HT1080 (cell line): ENCODE results near the gene VPS16. TPM values are rescaled to one million over a fixed set of nuclear protein-coding genes. Genes with fewer than 3 reads are reported as not detected.
A peak's percentile ranks its signal among the peaks of the same experiment; 100 is the strongest.

Experiments
- DNase-seq: peaks from one replicate; pipeline ENCODE4 v3.0.0-alpha.2; 2015; ENCODE audit warnings: low read depth
- polyA plus RNA-seq, 2 experiments: library from polyadenylated mRNA; depleted of rRNA; stranded (reverse); fragments of >200 nt; gene quantifications; 2 replicates each; pipeline ENCODE4 v1.2.3, GENCODE V29; 2015
- total RNA-seq: library from RNA; depleted of rRNA; stranded (reverse); fragments of >200 nt; shearing (Covaris generic); gene quantifications from 2 replicates; pipeline ENCODE4 v1.2.3, GENCODE V29; 2014; rRNA removed

VPS16 gene
- total RNA-seq = 32.6 TPM in 2 replicates
- polyA plus RNA-seq (2015; cell fraction: cytosol; rRNA removed) = 21.0 and 22.5 TPM in 2 replicates
- 99.9 and 105 TPM in 2 replicates for polyA plus RNA-seq (2015; cell fraction: nucleus; rRNA removed)

DNA sequence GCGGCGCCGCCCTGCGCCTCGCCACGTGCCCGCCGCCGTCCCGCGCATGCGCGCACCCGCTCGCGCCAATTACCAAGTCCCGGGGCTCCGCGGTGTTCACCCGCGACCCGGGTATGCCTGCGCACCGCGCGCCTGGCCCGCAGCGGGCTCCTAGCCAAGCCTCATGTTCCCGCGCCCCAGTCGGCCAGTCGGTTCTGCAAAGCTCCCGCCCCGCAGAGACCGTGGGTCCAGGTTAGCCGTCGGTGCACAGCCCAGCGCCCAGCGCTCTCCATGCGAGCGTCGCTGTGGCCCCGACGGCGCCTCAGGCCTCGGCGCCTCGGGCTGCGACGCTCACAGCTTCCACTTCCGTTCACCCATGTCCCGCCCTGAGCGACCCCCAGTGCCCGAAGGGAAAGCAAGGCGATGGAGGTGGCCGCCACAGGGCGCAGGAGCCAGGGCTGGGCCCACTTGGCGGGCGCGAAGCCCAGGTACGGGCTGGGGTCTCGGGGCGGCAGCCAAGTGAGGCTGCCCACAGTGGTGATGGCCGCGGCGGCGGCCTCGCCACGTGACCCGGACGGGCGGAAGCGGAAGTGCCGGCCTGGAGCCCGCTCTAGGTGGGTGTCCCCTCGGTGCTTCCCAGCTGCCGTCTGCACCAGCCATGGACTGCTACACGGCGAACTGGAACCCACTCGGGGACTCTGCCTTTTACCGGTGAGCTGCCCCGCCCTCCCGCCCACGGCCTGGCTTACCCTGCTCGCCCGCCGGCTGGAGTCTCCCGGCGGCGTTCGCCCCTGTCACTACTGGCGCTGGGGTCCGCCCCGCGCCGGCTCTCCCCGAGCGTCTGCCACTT is at the start of gene VPS16, which contains the start of gene PCED1A:
Gene VPS16, plus strand, starts transcription at position 608 of the 829 bp plus-strand sequence. Its CDS starts 30 bp downstream, at position 638.
Gene PCED1A, minus strand, starts transcription at position 518 of the 829 bp plus-strand sequence. CDS start 743 bp downstream, outside the sequence.
- peak; percentile 81 for DNase-seq

DNA sequence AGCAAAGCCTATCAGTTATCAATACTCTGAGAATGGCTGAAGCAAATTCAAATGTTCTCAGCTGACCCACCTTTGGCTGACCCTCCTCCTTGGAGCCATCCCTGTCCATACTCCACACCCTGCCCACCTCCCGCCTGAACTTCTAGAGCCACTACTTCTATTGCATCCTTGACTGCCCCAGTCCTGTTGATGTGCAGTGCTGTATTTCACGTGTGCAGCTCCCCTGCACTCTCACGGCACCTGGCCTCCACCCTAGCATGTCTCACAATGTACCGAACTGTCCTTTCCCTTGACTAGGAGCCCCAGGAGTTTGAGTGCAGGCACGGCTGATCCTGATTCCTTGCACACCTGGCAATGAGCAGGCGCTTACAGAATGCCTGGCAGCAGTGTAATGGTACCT is 47.1 kb upstream of the VPS16 start:
- no peak for DNase-seq

DNA sequence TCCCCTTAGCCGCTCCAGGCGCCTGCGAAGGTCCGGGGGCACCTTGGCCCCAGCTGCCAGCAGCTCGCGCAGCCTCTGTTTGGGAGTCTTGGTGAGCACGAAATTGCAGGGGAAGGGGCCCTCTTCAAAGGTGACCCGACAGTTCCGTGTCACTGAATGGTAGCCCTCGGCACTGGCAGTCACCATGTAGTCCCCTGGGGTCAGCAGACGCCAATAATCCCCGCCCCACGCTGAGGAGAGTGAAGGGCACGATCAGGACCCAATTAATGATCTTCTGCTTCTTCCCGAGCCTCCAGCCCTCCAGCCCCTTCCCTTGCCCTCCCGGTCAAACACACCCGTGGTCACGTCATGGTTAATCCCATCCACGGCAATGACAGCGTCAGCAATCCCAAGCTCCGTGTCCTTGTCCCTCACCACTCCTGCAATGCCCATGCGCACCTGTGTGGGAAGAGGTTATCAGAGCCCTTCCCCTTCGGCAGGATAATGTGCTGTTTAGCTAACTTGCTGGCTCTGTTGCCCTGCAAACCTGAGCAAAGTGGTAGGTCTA is 46.3 kb upstream of the VPS16 start:
- no peak for DNase-seq

DNA sequence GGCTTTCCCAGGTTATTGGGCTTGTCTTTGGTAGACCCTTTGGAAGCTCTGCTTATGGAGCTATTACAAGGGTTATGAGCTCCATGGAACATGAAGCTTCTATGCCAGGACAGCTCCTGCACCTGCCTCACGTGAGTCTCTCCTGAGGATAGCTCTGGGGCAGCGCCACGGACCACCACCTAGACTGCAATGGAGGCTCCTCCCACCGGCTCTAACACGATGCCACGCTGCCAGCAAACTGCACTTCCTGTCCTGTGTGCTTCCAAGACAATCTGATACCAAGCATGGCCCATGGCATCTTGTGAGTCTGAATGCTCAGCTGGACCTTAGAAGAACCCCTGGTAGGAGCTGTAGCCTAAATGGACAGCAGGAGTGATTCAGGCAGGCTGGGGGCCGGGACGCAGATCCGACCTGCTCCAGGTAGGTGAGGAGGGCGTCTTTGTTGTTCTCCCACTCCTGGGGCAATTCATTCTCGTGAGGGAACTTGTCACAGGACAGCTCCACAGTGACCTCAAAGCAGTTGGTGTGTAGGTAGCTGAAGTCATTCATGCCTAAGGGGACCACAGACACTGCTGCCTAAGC is 45.6 kb upstream of the VPS16 start:
- no peak for DNase-seq

DNA sequence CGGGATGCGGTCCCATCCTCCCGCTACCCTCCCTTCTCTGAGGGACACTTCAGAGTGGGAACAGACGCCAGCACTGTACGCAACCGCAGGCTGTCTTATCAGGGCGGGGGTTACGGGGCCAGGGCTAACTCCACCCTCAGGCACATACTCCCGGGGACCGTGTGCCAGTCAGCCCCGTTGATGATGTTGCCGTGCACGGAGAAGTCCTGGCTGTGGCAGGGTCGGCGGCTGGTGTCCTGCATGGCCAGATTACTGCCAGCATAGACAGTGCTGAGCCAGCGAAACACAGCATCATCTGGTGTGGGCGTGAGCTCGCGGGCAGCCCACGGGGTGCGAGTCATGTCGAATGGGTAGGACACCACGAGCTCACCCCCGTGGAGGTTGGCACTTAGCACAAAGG is 45.1 kb upstream of the VPS16 start:
- no peak for DNase-seq

DNA sequence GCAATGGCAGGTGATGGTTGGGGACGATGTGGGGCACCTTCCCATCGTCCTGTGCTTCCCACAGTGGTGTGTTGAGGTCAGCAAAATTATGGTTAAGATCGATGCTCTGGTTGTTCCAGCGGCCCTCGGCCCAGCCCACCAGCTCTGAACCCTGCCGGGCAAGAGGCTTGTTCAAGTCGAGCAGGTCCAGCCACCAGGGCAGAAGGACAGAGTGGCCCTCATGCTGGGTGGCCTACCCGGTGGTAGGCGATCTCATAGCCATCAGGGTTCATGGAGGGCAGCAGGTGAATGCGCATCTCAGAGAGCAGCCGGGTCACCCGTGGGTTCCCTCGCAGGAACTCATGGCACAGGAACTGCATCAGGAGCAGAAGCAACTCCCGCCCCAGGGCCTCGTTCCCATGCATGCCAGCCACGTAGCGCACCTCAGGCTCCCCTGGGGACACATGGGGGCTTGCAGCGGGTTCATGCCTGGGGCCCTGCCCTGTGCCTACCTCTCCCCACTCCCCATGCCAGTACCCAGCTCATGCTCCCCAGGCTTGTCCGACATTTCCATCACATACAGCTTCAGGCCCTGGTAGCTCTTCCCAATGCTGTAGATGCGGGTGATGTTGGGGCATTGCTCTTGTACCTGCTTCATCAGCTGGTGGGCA is 44.4 kb upstream of the VPS16 start:
- DNase-seq = no peak

DNA sequence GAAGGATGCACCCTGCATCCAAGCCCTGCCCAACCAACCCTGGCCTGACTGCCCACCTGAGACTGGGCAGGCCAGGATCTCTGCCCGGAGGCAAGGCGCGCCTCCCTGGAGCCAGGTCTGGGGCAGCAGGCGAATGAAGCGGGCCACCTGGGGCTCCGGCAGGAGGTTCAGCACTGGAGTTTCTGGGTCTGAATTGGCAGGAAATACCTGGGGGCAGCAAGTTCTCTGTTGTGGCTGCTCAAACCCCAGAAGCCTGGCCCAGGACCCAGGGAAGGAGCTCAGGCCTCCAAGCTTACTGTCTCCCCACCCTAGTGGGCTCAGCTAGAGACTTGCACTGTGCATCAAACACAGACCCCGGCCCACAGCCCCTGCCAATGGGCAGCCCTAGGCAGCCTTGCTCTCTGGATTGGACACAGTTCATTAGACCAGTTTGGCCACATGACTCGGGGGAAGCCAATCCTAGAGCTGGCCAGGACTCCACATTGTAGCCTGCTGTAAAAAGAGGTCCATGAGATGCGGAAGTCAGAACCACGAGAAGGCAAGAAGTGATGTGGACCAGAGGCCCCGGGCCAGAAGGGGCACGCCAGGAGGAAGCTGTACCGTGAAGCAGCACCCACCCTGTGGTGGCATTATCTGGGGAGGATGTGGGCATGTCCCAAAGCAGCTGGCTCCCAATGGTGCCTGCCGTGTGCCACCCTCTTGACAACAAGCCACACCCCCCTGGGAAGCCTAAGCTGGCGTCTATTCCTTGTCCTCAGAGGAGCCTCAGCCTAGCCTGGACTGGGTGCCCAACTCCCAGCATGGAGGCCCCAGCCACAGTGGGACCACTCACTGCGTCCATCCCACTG is 43.2 kb upstream of the VPS16 start:
- no peak for DNase-seq

DNA sequence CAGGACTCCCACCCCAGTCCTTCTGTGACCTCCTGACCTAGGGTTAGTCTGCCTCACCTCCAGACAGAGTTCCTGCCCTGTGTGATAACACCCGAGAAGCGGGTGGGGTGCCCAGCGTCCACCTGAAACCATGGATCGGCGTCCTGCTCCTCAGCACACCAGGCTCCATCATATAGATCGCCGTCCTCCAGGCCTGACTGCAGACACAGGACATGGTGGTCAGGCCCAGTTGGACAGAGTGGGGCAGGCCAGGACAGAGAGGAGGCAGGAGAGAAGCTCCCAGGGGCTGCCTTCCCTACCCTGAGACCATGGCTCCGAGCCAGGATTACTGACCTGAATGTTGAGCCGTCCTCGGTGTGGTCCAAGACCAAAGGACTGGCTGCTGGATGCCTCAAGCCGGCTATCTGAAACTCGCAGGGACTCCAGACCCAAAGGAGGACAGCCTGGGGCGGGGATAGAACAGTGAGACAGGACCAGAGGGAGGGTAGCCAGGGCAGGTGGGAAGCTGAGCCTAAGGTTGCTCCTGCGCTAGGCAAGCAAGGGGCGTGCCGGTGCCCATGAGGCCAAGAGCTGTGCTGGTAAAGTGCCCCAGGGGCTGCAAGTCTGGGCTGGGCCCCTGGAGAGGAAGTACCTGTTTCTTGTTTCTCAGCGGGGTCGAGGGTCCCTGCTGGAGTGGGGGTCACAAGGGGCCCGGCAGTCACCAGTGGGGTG is 42.3 kb upstream of the VPS16 start:
- DNase-seq = no peak

DNA sequence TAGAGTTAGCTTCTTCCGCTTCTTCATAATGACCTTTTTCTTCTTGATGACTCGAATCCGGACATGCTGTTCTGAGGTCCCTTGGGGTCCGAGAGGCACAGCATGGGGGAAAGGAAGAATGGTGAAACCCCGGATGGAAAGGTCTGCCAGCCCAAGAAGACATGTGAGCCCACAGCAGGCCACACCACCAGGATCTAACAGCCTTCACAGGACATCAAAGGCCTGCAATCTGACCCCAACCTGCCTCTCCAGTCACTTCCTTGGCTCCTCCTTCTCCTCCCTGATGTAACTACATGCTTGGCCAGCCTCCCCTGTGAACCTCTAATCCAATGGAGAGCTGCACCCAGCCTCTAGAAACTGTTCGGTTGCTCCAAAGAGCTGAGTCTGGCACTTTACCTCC is 41.7 kb upstream of the VPS16 start:
- DNase-seq = peak; percentile 14

DNA sequence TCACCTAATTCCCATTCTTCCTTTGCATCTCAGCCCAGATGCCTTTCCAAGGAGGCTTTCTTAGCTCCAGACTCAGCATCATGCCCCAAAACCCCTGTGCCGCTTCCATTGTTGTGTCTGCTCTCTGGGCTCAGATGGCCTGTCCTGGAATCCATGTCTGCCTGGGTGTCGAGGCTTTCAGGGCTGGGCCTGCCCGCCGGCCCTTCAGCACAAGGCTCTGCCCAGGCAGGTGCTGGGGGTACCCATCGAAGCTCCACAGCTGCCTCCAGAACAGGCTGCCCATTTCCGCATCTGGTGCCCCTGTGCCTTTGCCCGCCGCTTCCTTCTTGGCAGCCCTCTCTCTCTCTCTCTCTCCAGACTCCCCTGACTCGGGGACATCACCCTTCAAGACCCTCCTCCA is 41.3 kb upstream of the VPS16 start:
- no peak for DNase-seq

DNA sequence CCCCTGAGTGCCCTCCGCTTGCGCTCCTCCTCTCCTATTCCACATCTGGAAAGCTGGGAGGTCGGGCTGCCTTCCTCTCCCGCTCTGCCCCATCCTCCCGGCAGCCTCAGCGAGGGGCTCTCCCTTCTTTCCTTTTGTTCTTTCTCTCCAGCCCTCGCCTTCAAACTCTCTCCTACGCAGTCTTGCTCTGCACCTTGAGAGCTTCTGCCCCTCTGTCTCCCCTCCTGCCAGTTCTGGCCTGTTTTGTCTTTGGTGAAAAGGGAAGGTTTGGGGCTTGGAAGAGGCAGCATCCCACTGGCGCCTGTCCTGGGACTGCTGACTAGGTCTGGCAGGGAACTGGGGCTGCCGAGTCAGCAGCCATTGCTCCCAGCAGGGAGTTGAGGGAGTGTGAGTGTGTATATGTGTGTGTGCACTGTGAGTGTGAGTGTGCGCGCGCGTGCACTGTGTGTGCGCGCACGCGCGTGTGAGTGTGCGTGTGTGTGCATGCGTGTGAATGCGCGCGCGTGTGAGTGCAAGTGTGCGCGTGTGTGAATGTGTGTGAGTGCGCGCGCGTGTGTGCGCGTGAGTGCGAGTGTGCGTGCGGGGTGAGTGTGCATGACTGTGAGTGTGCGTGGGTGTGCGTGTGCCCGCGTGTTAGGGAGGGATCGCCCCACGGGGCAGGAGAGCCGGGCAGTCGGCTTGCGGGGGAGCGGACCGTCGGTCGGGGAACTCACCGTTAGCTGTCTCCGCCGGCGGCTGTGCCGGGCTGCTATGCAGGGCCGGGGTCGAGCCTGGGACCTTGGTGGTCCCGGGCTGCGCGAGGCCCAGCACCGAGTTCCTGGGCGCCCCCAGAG is 40.6 kb upstream of the VPS16 start:
- no peak for DNase-seq

DNA sequence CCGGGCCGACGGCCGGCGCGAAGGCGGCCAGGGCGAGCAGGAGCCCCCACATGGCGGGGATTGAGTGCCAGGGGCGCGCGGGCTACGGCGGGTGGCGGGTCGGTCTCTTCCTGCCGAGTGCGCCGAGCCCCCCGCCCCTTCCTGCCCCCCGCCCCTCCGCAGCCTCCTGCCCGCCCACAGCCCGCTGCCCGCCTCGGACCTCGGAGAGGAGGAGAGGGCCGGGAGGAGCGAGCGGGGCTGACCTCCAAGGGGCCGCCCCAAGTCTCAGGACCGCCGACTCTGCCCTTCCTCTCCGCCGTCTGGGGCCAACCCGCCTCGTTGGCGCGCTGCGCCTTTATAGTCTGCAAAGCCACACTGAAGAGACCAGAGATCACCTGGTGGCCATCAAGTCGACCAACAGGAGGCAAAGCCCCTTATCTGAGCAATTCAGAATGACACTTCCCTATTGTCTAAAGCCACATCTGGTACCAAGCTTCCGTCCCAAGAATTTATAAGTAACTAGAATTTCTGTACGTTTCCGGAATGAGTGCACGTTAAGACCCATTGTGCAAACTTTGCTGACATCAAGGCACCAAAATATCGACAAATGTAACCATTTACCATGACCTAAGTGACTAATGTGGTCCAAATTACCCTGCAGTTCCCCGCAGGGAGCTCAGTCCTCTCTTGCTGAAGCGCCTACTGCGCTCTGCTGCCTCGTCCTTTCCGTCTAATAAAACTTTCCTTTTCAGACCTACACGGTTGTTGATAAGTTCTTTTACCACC is 39.8 kb upstream of the VPS16 start, which contains the start of gene CPXM1:
Gene CPXM1, minus strand, starts transcription at position 107 of the 765 bp plus-strand sequence. Its CDS starts 55 bp downstream, at position 52.
- no peak for DNase-seq

DNA sequence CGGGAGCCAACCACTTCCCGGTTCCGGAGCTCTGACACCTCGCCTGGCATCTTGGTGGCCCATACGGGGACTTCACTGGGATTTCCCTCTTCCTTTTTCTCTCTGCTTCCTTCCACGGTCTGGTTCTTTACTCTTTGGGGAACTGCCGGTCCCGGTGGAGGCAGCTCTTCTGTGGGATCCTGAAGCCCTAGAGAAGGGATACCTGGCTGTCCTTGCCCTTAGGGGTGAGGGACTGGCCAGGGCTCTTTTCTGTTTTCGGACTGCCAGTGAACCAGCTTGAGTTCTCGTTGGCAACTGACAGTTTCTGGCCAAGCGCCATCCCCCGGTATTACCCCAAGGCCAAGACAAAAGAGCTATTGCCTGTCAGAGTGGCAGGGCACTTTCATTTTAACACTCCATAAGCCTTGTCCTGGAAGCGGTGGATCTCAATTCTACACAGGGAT is 39.2 kb upstream of the VPS16 start:
- DNase-seq = no peak

DNA sequence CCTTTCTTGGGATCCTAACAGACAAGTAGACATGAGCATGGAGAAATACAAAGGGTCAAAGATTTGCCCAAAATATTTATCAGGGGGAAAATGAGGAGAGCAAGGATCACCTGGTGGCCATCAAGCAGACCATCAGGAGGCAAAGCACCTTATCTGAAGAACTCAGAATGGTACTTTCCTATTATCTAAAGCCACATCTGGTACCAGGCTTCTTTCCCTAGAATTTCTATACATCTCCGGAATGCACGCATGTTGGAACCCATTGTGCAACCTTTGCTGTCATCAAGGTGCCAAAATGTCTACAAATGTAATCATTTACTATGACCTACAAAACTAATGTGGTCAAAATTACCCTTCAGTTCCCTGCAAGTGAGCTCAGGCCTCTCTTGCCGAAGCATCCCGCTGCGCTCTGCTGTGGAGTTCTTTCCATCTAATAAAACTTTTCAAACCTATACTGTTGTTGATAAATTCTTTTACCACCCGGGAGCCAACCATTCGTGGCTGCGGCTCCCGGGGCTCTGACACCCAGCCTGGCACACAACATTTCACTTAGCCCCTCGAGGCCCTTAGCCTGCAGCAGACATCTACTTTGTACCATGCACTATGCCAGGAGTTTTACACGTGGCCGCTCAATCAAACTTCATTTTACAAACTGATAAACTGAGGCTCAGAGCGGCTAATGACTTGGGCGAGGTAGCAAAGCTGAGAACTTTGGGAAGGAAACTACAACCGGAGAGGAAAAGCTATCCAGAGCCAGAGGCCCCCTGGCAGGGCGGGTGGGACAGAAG is 36.3 kb upstream of the VPS16 start:
- no peak for DNase-seq

DNA sequence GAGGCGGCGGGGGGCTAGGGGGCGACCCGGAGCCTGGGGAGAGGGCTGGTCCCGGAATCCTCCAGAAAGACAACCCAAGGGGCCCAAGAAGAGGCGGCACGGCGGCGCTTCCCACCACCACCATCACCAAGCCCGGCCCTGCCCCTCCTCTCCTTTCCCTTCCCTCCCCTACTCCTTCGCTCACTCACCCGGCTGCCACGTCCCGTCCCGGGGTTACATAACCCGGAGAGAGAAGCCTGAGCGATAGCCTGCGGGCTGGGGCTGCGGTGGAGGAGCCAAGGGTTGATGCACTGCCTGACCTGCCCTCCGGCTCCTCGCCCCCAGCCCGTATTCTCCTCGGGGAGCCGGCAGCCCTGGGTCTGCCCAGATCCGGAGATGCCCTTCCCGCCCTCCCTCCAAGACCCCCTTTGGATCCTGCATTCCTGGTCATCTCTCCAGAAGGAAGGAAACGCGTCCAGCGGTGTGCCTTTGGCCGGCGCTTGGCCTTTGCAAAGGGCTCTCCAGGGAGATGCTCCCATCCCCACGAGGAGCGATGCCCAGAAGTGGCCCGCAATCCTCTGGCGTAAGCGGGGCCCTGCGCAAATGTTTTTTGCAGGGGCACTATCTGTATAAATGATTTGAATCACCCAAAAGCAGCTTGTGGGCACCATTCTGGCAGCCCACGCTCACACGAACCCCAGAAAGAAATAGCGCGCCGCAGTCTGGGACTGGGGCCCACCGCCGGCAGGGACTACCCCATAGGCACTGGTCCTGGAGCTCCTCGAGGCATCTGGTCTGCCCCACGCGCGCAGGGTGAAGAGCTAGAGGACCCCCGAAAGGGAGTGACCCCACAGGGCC is 35.5 kb upstream of the VPS16 start:
- DNase-seq = no peak

DNA sequence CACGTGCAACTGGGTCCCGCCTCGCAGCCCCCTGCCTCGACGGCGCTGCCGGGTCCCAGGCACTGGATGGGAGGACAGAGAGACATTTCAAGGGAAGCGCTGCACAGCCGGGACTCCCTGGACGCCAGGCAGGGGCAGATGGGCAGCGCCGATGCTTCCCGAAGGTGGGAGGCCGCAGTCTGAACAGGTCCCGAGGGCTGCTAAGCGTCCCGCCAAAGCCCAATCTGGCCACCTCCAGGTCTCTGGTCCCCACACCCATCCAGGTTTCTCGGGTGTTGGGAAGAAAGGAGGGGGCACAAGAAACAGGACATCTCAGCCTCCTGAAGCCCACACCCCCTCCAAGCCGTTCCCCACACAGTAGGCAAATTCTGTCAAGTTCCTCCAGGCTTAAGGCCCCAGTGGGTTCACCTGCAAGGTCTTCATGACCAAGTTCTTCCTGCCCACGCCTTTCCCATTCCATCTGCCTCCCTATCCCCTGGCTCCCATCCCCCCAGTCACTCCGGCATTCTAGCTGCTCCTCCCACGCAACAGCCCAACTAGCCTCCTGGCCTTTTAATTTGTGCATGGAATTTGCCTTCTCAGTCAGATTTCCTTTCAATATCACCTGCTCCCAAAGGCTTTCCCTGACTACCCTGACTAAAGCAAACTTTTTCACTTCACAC is 34.7 kb upstream of the VPS16 start:
- no peak for DNase-seq
